A549 (cell line): ENCODE data around the gene NCAPD2.

Experiments
- MAZ ChIP-seq: fragments of 150-350 bp; IDR thresholded peaks from 2 replicates; pipeline ENCODE4 v1.6.1; 2014; ENCODE audit warnings: antibody characterized with exemption, low read depth, low read length, borderline replicate concordance
- POLR2A ChIP-seq: IDR thresholded peaks from 2 replicates; pipeline ENCODE4 v1.6.1; 2012; ENCODE audit warnings: mild to moderate bottlenecking, low read length

DNA sequence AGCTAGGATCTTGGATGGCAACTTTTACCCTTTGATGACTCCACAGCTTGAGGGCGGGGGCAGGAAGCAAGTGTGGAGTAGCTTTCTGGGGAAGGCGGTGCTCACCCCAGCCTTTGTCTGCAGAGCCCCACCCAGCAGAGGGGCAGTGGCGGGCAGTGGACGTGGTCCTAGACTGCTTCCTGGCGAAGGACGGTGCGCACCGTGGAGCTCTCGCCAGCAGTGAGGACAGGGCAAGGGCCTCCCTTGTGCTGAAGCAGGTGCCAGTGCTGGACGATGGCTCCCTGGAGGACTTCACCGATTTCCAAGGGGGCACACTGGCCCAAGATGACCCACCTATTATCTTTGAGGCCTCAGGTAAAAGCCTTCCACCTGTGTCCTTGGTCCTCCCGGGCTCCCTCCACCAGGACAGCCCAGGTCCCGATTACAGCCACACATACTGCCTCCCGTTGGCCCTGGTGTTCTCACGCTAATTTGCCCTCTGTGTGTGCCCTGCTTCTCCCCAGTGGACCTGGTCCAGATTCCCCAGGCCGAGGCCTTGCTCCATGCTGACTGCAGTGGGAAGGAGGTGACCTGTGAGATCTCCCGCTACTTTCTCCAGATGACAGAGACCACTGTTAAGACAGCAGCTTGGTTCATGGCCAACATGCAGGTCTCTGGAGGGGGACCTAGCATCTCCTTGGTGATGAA lies 40.8 kb upstream of the NCAPD2 start:
- TF ChIP-seq POLR2A (no peak), MAZ (no peak)
